ENCODE measurements around the gene DUS1L.
A peak's percentile ranks its signal among the peaks of the same experiment; 100 is the strongest.
"Not testable (repeated sequence)": the region's sequence is repeated elsewhere in the genome, so short reads cannot be mapped to it uniquely, and the experiment has no call there.

DUS1L gene

GRCh38 chr17:82038796-82039409 lies 26.7 kb downstream of the DUS1L start:
- DNase-seq = not testable (repeated sequence)

- no peak for DNase-seq
Observed at GRCh38 chr17:82037889-82038195, 27.8 kb downstream of the DUS1L start.

GRCh38 chr17:82037092-82037888 lies 28.3 kb downstream of the DUS1L start, which contains the start of gene DCXR:
TSS of gene DCXR (minus strand) at chr17:82037697. CDS start at chr17:82037682, 15 bp downstream.
- DNase-seq = peak; percentile 92

- no peak for DNase-seq
Observed at GRCh38 chr17:82036634-82037091, 28.9 kb downstream of the DUS1L start.

DNA sequence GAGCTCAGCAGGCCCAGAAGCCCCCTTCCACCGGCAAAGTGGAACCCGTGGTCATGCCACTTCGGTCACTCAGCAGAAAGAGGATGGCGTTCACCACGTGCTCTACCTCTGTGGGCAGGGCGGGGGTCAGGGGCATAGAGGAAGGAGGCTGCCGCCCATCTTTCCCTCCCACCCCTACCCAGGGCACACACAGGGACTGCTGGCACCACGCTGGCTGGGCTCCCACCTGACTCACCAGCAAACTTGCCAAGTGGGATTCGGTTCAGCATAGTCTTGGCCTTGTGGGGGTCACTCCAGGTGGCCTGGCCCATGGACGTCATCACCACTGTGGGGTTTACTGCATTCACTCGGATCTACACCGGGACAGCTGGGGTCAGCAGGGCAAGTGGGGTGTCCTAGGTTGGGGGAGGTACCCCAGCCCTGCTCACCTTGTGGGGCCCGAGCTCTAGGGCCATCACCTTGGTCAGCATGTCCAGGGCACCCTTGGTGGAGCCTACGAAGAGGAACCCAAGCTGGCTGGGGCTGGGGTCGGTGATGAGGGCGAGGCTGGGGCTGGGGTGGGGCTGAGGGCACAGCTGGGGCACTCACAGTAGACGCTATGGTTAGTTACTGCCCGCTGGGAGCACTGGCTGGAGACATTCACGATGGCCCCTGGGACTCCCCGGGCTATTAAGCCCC lies 29.5 kb downstream of the DUS1L start:
- DNase-seq = no peak

DNA sequence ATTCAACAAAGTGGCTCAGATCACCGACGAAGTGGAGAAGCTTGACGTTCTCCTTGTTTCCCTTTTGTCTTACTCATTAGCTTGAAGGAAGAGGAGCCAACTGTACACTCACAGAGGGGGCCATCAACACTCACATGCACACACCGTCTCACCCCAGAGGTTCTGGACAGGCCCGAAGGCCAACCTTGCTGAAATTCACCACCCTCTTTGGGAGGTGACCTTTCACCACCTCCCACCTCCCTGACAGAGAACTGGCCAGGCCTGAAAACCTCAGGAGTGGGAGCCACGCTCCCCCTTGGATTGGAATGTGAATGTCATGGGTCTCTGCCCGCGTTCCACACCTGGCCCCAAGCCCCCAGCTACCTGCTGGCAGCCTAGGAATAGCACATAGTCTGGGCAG lies 30.1 kb downstream of the DUS1L start:
- no peak for DNase-seq

GRCh38 chr17:82034371-82035011 lies 31.1 kb downstream of the DUS1L start:
- no peak for DNase-seq

DNA sequence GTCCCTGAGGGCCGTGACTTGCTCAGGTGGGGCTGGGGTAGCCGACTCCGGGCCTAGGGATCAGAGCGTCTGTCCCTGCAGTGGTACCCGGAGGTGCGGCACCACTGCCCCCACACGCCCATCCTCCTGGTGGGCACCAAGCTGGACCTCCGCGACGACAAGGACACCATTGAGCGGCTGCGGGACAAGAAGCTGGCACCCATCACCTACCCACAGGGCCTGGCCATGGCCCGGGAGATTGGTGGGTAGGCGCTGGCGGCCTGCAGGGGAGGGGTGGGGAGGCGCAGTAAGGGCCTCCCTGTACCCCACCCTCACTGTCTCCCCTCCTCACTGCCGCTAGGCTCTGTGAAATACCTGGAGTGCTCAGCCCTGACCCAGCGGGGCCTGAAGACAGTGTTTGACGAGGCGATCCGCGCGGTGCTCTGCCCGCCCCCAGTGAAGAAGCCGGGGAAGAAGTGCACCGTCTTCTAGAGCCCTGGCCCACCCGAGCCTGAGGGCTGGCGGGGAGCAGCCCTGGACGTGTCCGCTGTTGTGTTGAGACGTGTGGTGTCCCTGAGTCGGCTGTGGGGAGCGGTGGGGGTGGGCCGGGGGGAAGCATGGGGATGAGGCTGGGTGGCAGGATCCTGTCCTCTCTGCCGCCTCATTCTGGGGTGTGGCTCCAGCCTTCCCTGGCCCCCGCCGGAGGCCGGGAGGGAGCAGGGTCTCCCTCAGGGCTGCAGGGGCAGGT lies 32.1 kb downstream of the DUS1L start:
- DNase-seq = no peak

- peak; percentile 13 for DNase-seq
Observed at GRCh38 chr17:82031885-82032627, 33.5 kb downstream of the DUS1L start.

DNA sequence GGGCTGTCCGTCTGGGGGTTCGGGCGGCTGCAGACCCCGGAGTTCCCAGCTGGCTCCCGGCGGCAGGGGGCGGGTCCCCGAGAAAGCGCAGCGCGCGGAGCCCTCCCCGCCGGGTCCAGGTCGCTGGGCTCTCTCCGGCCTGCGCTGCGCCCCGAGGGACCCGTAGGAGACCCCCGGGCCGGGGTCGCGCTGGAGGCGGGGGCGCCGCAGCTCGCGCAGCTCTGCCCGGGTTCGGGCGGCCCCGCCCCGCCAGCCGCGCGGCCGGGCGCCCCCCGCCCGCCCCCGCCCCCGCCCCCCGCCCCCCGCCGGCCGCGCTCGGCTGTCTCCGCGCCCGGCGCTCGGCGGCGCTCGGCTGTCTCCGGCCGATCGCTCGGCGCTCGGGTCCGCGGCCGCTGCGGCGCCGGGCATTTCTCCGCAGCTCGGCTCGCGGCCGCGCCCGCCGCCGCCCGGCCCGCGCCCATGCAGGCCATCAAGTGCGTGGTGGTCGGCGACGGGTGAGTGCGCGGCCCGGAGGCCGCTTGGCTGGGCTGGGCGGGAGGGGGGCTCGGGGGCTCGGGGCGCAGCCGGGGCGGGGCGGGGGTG lies 34.2 kb downstream of the DUS1L start, which contains the start of gene RAC3:
TSS of gene RAC3 (plus strand) at position 376 of the 582 bp plus-strand sequence. CDS start at position 460, 84 bp downstream.
- DNase-seq = no peak

DNA sequence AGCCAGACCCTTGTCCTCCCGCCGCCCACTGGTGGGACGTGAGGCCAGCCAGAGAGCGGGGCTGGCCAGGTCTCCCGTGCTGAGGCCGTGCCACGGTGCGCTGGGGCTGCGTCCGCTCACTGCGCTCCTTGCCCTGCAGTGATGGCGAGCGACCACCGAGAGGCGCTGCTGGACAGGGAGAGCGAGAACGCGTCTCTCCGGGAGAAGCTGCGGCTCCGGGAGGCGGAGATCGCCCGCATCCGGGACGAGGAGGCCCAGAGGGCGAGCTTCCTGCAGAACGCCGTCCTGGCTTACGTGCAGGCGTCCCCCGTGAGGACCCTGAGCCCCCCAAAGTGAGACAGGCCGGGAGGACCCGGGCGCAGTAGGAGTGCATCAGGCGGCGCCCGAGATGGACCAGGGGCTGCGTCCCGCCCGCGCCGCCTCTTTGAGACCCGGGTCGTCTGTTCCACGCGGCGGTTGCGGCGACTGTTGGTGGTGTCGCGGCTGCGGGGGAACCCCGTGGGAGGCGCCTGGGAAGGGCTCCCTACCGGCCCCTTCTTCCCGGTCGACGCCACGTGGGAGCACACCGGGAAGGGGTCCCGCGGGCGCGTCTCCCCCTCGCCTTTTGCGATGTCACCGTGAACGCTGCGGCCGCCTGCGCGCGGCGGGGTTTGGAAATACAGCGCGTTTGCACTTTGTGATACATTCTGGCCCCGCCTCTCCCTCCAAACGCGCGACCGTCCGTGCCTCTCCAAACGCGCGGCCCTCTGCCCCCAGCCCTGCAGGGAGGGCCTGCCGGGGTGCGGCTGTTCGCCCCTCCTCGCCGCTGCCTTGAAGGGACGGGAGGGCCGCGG lies 34.9 kb downstream of the DUS1L start:
- peak; percentile 40 for DNase-seq

DNA sequence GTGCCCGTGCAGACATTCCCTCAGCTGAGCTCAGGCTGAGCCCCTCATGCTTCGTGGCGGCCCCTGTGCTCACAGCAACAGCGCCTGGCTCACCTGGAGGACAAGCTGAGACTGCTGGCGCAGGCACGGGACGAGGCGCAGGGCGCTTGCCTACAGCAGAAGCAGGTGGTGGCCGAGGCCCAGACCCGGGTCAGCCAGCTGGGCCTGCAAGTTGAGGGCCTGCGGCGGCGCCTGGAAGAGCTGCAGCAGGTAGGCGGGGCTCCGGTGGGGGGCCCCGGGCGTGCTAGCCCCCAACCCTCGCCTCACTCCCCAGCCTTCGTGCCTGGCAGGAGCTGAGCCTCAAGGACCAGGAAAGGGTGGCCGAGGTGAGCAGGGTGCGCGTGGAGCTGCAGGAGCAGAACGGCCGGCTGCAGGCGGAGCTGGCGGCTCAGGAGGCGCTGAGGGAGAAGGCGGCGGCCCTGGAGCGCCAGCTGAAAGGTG lies 35.6 kb downstream of the DUS1L start:
- no peak for DNase-seq

DNA sequence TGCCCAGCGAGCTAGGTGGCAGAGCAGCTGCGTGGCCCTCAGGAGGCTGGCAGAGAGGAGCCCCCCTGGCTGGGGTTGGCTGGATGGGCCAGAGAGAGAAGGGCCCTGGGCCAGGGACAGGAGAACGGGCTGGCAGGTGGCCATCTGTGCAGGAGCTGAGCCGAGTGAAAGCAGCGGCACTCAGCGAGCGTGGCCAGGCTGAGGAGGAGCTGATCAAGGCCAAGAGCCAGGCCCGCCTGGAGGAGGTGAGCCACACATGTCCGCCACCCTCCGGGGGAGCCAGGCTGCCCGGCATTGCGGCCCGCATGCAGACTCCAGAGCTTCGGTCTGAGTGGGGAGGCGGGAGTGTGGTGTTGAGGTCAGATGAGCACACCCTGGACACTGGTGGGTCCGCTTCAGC lies 36.2 kb downstream of the DUS1L start:
- no peak for DNase-seq

DNA sequence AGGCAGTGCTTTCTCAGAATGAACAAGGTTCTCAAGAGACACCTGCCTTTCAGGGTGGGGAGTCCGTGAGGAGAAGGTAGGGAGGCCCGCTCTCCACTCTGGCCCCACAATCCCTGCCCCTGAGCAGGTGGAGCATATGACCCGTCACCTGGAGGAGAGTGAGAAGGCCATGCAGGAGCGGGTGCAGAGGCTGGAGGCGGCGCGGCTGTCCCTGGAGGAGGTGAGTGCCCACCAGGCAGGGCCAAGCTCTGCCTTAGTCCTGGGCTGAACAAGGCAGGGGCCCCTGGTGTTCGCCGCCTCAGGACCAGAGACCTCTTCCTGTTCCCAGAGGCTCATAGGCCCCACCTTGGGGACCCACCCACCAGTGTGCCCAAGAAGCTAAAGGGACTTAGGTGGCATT lies 36.6 kb downstream of the DUS1L start:
- DNase-seq = no peak

- no peak for DNase-seq
Observed at GRCh38 chr17:82028246-82028645, 37.4 kb downstream of the DUS1L start.

GRCh38 chr17:82025401-82026107 lies 40.0 kb downstream of the DUS1L start:
- no peak for DNase-seq

DNA sequence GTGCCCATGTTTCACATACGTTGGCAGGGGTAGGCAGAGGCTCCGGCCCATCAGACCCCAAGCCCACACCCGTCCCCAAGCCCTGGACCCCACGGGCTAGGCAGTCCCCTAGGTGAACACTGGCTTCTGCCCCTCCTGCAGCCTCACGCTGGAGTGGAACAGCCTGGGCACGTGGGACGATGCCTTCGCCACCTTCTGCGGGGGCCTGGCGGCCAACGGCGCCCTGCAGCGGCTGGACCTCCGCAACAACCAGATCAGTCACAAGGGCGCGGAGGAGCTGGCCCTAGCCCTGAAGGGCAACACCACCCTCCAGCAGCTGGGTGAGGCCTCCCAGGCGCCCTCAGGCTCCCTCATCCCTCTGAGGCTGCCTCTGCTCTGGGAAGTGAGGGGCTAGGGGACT lies 40.7 kb downstream of the DUS1L start:
- no peak for DNase-seq

DNA sequence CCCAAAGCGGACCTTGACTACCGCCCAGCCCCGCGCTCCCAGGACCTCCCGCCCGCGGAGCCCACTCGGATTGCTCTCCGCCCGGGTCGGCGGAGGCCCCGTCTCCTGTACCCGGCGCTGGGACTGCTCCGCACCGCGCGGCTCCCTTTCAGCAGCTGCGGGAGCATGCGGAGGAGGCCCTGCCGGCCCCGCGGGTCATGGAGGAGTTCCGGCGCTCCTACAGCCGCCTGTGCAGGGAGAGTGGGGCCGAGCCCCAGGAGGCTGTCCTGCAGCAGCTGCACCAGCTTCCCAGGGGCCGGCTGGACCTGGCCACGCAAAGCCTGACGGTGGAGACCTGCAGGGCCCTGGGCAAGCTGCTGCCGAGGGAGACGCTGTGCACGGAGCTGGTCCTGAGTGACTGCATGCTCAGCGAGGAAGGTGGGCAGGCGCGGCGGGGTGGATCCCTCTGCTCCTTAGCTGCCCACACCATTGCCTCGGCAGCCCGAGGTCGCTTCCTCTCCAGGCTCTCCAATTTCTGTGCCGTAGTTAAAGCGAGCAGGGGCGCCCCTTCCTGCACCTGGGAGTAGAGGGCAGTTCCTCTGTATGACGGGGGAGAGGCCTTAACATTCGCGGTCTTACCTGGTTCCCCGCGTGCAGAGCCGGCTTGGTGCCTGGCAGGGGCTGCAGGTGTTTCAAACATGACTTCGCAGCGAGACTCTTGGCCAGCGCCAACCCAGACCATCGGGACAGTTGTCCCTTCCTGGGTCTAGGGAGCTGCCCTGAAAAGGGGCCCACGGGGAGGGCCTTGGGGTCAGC lies 42.0 kb downstream of the DUS1L start:
- no peak for DNase-seq

DNA sequence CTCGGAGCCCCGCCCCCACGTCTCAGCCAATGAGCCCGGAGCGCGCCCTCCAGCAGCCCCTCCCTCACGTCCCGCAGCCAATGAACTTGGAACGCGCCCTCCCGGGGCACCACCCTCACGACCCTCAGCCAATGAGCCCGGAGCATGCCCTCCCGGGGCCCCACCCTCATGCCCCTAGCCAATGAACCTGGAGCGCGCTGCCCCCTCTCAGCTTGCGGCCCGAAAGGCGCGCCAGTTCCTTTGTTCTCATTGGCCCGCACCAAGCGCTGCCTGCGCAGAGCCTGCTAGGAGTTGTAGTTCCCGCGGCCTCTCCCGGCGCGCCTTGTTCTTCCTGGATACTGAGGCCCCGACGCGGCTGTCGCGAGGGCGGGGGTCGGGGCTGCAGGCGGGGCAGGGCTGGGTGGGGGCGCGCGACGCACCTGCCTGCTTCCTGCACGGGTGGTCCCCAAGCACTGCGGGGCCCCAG lies 42.6 kb downstream of the DUS1L start, which contains the start of gene LRRC45:
TSS of gene LRRC45 (plus strand) at position 325 of the 466 bp plus-strand sequence. CDS start 339 bp downstream, outside the sequence.
- peak; percentile 99 for DNase-seq
